Muscle of leg (tissue), 11 donors: ENCODE data around the gene LRRC28. TPM values are rescaled to one million over a fixed set of nuclear protein-coding genes. Genes with fewer than 3 reads are reported as not detected.

ENCODE experiments used
- DNase-seq: peaks from one replicate; pipeline ENCODE4 v3.0.0; 2013
- H3K27ac ChIP-seq: one replicate; pipeline ENCODE4 v1.5.1; 2013; ENCODE audit warnings: mild to moderate bottlenecking, low read length, control low read depth
- H3K27me3 ChIP-seq: one replicate; pipeline ENCODE4 v1.6.1; 2013; ENCODE audit warnings: low read length; ENCODE audit not compliant: control insufficient read depth, insufficient read depth
- H3K36me3 ChIP-seq: one replicate; pipeline ENCODE4 v1.6.1; 2013; ENCODE audit warnings: low read length; ENCODE audit not compliant: control insufficient read depth, insufficient read depth
- H3K4me1 ChIP-seq: one replicate; pipeline ENCODE4 v1.6.1; 2013; ENCODE audit warnings: low read length; ENCODE audit not compliant: control insufficient read depth, insufficient read depth
- H3K4me3 ChIP-seq: one replicate; pipeline ENCODE4 v1.5.1; 2013; ENCODE audit warnings: low read length, control low read depth
- H3K9me3 ChIP-seq: replicated peaks from 2 replicates; pipeline ENCODE4 v1.6.1; 2013; ENCODE audit warnings: low read depth, low read length; ENCODE audit not compliant: control insufficient read depth
- WGBS: methylation state at CpG from one replicate; pipeline ENCODE4 v1.1.5; 2013; ENCODE audit warnings: missing lambda C conversion rate; ENCODE audit not compliant: insufficient coverage; 5-methylcytosine and 5-hydroxymethylcytosine counted together
- polyA plus RNA-seq, 8 donors: library from polyadenylated mRNA; unstranded; fragments of 120-200 nt; gene quantifications; one replicate each; pipeline versions ENCODE4 v1.2.1 to v1.2.3, GENCODE V29; 2013; ENCODE audit warnings: inconsistent platforms in 1 of 8, low replicate concordance in 1 of 8; ENCODE audit not compliant: insufficient read length in 8 of 8, insufficient read depth in 1 of 8
- total RNA-seq: library from RNA; stranded (reverse); fragments of 120-200 nt; gene quantifications from one replicate; pipeline ENCODE4 v1.2.4, GENCODE V29; 2013

Gene LRRC28
- total and polyA plus RNA-seq, 9 donors: 12.4 to 19.8 (median 17.6) TPM

DNA sequence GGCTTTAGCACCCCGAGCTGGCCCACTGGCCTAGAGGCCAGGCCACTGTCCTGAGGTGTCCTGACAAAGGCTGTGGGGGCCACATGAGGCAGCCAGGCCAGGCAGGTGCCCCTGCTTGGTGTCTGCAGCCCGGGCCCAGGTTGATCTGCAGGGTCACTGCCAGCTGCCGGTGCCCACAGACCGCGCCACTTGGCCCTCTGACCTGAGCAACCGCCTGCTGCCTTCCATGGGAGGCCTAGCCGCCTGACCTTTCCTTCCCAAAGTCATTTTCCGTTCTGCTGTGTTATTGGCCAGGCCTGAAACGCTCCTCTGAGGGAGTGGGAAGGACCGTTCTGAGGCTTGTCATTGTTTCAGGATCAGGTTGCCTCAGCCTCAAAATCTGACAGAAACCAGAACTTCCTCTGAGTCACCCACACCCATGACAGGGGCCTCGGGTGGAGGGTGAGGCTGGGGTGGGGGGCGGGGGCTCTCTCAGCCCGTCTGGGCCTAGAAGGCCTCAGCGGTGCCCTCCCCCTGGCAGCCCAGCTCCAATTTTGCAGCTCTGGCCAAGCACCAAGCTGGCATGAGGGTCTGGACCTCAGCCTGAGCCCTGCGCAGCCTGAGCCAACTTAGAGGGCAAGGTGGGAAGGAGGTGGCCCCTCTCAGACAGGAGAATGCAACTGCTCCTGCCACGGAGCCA is 173.8 kb downstream of the LRRC28 start:
- H3K27ac ChIP-seq: peak overlapping the region; percentile 54
- peak; percentile 67 for DNase-seq
- peaks cover 24% of the 10 kb centered on the region for H3K4me1 ChIP-seq
- no peak overlapping the region for H3K4me3 ChIP-seq
- no peaks in the 10 kb centered on the region for H3K36me3 ChIP-seq
- H3K27me3 ChIP-seq: peaks cover 2% of the 10 kb centered on the region
- WGBS: 55% methylated on average over 12 of the region's 16 CpGs
- H3K9me3 ChIP-seq: no peaks in the 10 kb centered on the region

GRCh38 chr15:99425657-99426301 is 174.5 kb downstream of the LRRC28 start:
- WGBS: 39% methylated on average over 15 of the region's 19 CpGs
- no peak overlapping the region for H3K4me3 ChIP-seq
- H3K36me3 ChIP-seq: no peaks in the 10 kb centered on the region
- H3K27me3 ChIP-seq: peaks cover 2% of the 10 kb centered on the region
- H3K4me1 ChIP-seq: peaks cover 24% of the 10 kb centered on the region
- DNase-seq: no peak
- H3K27ac ChIP-seq: peak overlapping the region; percentile 54
- no peaks in the 10 kb centered on the region for H3K9me3 ChIP-seq

GRCh38 chr15:99426431-99427105 is 175.3 kb downstream of the LRRC28 start:
- Histone ChIP-seq H3K27ac (no peak overlapping the region), H3K4me1 (peaks cover 24% of the 10 kb centered on the region), H3K27me3 (peaks cover 2% of the 10 kb centered on the region), H3K9me3 (no peaks in the 10 kb centered on the region), H3K4me3 (no peak overlapping the region), H3K36me3 (no peaks in the 10 kb centered on the region)
- DNase-seq: no peak
- 59% methylated on average over 20 of the region's 26 CpGs for WGBS

- H3K9me3 ChIP-seq: no peaks in the 10 kb centered on the region
- H3K4me1 ChIP-seq: peaks cover 24% of the 10 kb centered on the region
- no peak overlapping the region for H3K27ac ChIP-seq
- peaks cover 2% of the 10 kb centered on the region for H3K27me3 ChIP-seq
- DNase-seq: no peak
- H3K36me3 ChIP-seq: no peaks in the 10 kb centered on the region
- no peak overlapping the region for H3K4me3 ChIP-seq
- 83% methylated on average over 3 of the region's 8 CpGs for WGBS
These were observed 175.9 kb downstream of the LRRC28 start for GRCh38 chr15:99427210-99427609.

DNA sequence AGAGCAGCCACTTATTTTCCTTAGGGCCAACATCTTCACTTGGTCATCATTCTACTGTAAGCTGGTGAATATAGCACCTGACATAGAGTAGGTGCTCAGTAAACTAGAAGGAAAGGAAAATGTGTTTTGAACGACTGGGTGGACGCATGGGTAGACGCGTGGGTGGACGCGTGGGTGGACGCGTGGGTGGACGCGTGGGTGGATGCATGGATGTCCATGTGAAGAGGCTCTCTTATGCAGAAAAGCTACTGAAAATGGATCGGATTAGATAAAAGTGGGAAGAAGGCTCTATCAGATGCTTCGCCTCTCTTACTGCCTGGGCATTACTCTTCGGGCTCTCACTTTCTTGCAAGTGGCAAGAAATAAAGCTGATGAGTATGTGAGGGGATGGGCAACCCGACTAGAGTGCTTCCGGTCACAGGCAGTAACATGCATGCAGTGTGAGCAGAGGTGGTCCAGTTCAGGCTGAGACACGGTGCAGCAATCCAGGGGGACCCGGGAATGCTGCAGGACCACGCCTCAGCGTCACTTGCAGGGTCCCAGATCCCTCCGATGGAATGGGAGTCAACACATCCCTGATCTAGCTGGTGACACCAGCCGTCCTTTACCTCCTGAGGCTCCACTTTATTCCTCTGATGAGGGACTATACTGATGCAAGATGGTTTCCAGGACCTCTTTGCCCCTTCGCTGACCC is 176.5 kb downstream of the LRRC28 start:
- Histone ChIP-seq H3K9me3 (no peaks in the 10 kb centered on the region), H3K27me3 (peaks cover 2% of the 10 kb centered on the region), H3K36me3 (no peaks in the 10 kb centered on the region), H3K27ac (no peak overlapping the region), H3K4me3 (no peak overlapping the region), H3K4me1 (peaks cover 26% of the 10 kb centered on the region)
- WGBS: 93% methylated on average over 21 of the region's 22 CpGs
- no peak for DNase-seq

- DNase-seq: no peak
- Histone ChIP-seq H3K27me3 (peaks cover 6% of the 10 kb centered on the region), H3K36me3 (no peaks in the 10 kb centered on the region), H3K27ac (no peak overlapping the region), H3K4me1 (peaks cover 35% of the 10 kb centered on the region), H3K4me3 (no peak overlapping the region), H3K9me3 (no peaks in the 10 kb centered on the region)
- WGBS: 78% methylated on average over 5 of the region's 5 CpGs
These were observed 178.4 kb downstream of the LRRC28 start for GRCh38 chr15:99429681-99430081.

DNA sequence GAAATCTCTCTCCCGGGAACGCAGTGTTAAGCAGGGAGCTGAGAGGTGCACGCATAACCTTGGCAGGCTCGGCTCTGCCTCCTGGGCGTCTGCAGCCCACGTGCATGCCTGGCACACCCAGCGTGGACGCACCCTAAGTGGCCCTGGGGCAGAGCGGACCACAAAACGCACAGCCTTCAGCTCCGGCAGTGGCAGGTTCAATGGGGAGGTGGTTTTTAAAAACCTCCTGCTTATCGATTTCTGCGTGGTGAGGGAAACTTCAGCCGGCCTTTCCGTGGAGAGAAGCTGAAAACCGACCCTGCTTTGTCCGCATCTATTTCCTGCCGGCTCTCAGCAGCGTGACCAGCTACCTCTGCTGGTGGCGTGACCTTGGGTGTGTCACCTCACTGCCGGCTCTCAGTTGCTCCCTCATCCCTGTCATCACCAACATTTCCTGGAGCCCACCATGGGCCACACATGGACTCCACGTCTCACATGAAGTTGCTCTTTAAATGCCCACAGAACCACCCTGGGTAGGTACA is 179.7 kb downstream of the LRRC28 start:
- H3K4me3 ChIP-seq: no peak overlapping the region
- H3K9me3 ChIP-seq: no peaks in the 10 kb centered on the region
- H3K27me3 ChIP-seq: peaks cover 15% of the 10 kb centered on the region
- H3K36me3 ChIP-seq: no peaks in the 10 kb centered on the region
- H3K27ac ChIP-seq: no peak overlapping the region
- DNase-seq: no peak
- WGBS: 69% methylated on average over 22 of the region's 22 CpGs
- H3K4me1 ChIP-seq: peaks cover 35% of the 10 kb centered on the region

GRCh38 chr15:99431661-99432091 is 180.4 kb downstream of the LRRC28 start:
- no peak for DNase-seq
- 89% methylated on average over 10 of the region's 13 CpGs for WGBS
- Histone ChIP-seq H3K4me1 (peaks cover 35% of the 10 kb centered on the region), H3K27ac (no peak overlapping the region), H3K9me3 (no peaks in the 10 kb centered on the region), H3K4me3 (no peak overlapping the region), H3K27me3 (peaks cover 15% of the 10 kb centered on the region), H3K36me3 (no peaks in the 10 kb centered on the region)

DNA sequence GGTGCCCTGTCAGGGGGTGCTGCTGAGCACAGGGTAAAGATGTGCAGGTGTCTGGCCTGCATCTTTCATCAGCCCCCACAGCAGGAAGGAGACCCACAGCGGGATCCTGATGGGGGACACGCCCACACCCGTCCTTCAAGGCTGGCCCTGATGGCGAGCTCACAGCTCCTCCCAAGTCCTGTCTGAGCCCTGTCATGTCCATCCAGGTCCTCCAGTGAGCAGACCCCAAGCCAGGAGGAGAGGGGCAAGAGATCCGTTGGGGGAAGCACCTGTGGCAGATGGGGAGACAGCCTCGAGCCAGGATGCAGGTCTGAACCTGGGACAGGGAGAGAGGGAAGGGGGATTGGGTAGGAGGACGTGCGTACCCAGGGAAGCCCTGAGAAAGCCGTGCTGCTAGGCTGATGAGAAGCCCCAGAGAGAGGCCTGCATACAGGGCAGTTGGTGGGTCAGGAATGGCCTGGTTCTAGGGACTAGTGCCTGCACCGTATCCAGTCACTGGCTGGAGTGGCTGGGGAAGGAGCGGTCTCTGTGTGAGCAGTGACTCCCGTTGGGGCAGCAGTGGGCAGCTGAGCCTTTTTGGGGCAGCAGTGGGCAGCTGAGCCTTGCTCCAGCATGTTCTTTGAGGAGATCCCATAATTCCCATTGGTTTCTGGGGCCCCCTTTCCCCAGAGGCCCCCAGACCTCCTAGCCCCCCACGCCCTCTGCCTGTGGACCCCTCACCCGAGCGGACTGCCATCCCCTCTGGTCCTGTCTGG is 181.2 kb downstream of the LRRC28 start:
- H3K4me1 ChIP-seq: peaks cover 40% of the 10 kb centered on the region

More for the DNA sequence above, 181.2 kb downstream of the LRRC28 start:
- Histone ChIP-seq H3K27ac (no peak overlapping the region), H3K4me3 (no peak overlapping the region), H3K36me3 (no peaks in the 10 kb centered on the region), H3K9me3 (no peaks in the 10 kb centered on the region), H3K27me3 (peaks cover 15% of the 10 kb centered on the region)
- no peak for DNase-seq
- 91% methylated on average over 12 of the region's 15 CpGs for WGBS
